Activated CD4-positive, alpha-beta T cell treated with anti-CD3 and anti-CD28 coated beads for 24 hours (primary cell): Measurements from ENCODE around the gene PHOSPHO1.

ENCODE experiments used
- DNase-seq, 2 donors: peaks; one replicate each; pipeline ENCODE4 v3.0.0-alpha.2; 2020; ENCODE audit warnings: low read depth in 2 of 2

The PHOSPHO1 gene

GRCh38 chr17:49244839-49245238 lies 14.3 kb upstream of the PHOSPHO1 start:
- no peak for DNase-seq

- no peak for DNase-seq
These were observed 12.2 kb upstream of the PHOSPHO1 start for GRCh38 chr17:49242813-49243212.

GRCh38 chr17:49241692-49242397 lies 11.3 kb upstream of the PHOSPHO1 start:
- no peak for DNase-seq

- DNase-seq, result no peak
These were observed 10.5 kb upstream of the PHOSPHO1 start for GRCh38 chr17:49241040-49241439.

GRCh38 chr17:49240619-49241018 lies 10.0 kb upstream of the PHOSPHO1 start:
- no peak for DNase-seq

- DNase-seq, result no peak
These were observed 9.4 kb upstream of the PHOSPHO1 start for GRCh38 chr17:49239963-49240362.

GRCh38 chr17:49235896-49236295 lies 5.3 kb upstream of the PHOSPHO1 start:
- DNase-seq, result no peak

- no peak for DNase-seq
These were observed 4.0 kb upstream of the PHOSPHO1 start for GRCh38 chr17:49234509-49235080.

GRCh38 chr17:49231563-49231894 lies 942 bp upstream of the PHOSPHO1 start:
- no peak for DNase-seq

- no peak for DNase-seq
These were observed 584 bp downstream of the PHOSPHO1 start for GRCh38 chr17:49229805-49230600.

GRCh38 chr17:49229076-49229804 lies 1.3 kb downstream of the PHOSPHO1 start:
- DNase-seq, result no peak

GRCh38 chr17:49227436-49228261 lies 2.9 kb downstream of the PHOSPHO1 start:
- DNase-seq, result peak; percentile 75

- DNase-seq, result no peak
These were observed 3.7 kb downstream of the PHOSPHO1 start for GRCh38 chr17:49226771-49227435.

GRCh38 chr17:49225554-49226236 lies 4.9 kb downstream of the PHOSPHO1 start:
- DNase-seq, result no peak

- no peak for DNase-seq
These were observed 5.6 kb downstream of the PHOSPHO1 start for GRCh38 chr17:49224997-49225337.

GRCh38 chr17:49224198-49224996 lies 6.2 kb downstream of the PHOSPHO1 start:
- no peak for DNase-seq

GRCh38 chr17:49223517-49224197 lies 6.9 kb downstream of the PHOSPHO1 start:
- DNase-seq, result peak; percentile 58 to 71

- no peak for DNase-seq
These were observed 7.4 kb downstream of the PHOSPHO1 start for GRCh38 chr17:49223168-49223516.

- no peak for DNase-seq
These were observed 10.6 kb downstream of the PHOSPHO1 start for GRCh38 chr17:49219987-49220386.
